ENCODE data around the gene CCDC33.
"Not testable (repeated sequence)": the region's sequence is repeated elsewhere in the genome, so short reads cannot be mapped to it uniquely, and the experiment has no call there.

Gene CCDC33

DNA sequence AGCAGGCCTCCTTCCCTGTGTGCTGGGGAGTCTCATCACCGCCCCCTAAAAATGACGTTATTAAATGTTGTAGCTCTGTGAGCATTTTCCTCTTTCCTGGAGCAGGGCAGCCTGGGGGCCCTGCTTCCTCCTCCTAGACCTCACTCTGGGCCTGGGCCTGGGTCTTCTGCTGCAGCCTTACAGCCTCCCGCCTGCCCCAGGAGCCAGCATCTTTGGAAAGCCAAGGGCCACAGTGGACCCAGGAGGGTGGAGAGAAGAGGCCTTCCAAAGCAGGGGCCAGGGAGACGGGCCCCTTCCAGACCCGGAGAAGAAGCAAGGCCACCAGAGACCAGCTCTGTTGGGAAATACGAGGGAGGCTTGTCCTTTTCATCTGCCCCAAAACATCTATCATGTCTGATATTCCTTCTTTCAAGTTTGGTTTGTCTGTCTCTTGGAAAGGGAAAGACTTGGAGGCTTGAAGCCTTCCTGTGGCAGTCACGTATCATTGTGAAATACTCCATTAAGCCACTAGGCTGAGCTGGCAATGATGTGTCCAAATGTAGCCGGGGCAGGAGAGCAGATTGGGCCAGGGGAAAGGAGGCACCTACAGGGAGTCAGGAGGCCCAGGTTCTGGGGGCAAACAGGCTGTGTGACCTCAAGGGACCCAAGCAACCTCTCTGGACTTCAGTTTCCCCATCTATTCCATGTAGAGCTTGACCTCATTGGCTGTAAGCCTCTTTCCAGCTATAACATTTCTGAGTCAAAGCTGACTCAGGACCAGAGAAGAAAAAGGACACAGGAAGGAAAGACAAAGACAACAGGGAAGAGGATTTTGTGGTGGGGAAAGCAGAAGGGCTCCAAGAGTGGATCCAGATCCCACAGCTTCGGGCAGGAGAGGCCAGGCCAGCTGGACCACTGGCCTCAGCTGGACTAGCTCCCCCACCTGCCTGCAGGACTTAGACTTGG is 100.2 kb downstream of the CCDC33 start:
- no peak for DNase-seq (ENCODE audit: low spot score)

DNA sequence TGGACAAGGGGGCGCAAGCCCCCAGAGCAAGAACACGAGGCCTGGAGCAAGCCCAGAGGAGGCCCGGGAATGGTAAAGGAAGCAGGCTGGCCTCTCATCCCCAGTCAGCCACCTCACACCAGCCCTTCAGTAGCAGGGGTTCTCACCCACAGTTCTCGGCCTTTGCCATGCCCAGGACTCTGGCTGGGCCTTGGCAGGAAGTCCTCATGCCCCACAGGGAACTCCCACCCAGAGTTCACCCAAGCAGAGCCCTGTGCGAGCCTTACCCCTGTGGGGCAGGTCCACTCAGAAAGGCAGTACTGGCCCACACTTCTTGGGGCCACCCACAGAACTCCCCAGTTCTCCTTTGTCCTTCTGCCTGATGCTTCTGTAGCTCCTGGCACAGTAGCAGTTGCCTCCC is 101.0 kb downstream of the CCDC33 start:
- no peak for DNase-seq (ENCODE audit: low spot score)

DNA sequence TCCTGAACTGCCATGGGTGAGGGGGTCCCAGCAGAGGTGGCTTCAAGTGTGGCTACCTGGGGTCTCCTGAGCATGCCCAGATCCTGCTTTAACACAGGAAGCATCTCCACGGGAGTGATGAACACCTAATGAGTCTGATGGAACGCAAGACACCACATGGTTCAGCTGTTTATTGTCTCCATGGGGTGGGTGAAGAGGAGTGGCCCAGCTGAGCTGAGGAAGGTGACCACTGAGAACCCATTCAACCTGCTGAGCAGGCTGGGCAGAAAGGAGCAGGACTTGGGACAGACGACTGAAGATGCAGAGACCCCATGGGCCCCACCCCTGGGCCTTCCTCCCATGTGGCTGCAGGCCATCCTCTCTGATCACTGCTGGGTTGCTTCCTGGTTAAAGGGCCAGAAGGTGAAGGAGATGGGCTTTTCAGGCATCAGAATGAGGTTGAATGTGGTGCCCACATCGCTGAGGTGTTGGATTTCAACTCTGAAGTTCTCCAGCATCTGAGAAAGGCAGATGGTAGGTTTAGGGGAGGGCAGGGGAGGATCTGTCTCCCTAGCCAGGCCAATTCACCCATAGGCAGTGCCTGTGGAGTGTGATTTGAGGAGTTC is 101.6 kb downstream of the CCDC33 start:
- no peak for DNase-seq (ENCODE audit: low spot score)

DNA sequence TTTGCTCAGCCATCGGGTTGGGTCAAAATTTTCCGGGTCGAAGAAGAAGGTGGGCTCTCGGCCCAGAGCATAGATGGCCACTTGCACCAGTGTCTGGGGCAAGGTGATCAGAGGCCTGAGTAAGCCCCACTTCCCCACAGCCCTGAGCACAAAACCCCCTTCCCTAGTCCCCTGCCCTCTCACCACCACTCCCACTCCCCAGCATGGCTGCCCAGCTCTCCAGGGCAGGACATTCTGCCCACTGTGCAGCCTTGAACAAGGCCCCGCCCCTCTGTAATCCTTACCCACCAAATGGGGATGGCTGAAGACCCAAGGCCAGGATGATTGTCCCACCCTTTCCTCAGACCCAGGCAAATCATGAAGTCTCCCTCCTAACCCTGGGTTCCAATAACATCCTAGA is 102.5 kb downstream of the CCDC33 start:
- no peak for DNase-seq (ENCODE audit: low spot score)

DNA sequence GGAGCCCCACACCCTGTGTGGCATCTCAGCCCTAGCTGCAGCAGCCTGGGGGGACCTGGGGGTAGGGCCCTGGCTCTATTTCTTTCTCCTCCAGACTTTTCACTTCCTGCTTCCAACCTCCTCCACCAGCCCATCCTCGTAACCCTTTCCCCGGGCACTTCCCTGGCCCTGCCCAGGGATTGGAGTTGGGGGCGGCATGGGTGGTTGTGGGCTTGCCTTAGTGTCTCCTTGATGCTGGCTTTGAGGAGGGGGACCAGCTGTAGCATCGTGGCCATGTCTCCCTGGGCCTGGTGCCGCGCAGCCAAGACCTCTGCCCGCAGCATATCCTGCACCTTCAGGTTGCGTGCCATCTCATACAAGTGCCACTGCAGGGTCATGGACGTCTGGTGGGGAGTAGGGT is 103.2 kb downstream of the CCDC33 start:
- no peak for DNase-seq (ENCODE audit: low spot score)

DNA sequence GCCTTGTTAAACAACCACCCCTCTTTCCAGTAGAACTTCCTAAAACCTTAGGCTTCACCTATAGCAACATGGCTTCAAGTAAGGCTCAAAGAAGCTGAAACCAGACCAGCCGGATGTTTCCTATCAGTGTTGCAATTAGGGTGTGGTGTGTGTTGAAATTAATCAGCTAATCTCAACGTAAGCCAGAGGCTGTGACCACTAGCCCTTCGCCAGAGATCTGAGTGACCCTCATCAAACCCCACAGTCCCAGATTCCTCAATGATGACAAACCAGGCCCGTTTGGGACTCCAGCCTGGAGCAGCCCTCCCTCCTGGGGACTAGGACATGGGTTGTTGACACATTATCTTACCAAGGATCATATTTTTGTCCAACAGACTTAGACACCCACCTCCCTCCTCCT is 104.0 kb downstream of the CCDC33 start:
- no peak for DNase-seq (ENCODE audit: low spot score)

DNA sequence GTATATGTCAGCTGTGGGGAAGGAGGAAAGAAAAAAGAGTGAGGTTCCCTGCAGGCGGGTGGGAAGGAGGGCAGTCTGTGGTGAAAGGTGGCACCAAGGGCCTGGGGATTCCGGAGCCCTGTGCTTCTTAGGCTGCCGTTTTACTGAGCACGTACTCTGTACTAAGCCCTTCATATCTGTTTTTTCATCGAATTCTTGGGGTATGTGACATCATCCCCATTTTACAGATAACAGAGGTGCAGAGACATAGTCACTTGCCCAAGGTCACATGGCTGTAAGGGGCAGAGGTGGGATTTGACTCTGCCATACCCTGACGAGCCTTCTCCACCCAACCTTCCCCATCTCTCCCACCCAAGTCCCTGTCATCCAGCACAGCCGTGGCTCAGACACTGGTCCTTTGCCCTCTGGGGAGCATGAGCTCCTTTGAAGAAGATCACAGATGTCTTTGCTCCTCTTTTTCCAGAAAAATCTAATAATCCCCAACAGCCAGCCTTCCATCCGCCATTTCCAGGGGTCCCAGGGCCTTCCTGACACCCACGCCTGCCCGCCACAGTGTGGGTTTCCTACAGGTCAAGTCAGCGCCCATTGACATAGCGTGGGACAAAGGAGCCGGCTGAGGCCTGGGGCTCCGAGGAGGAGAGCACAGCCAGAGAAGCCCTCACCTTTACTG is 107.1 kb downstream of the CCDC33 start:
- no peak for DNase-seq (ENCODE audit: low spot score)

DNA sequence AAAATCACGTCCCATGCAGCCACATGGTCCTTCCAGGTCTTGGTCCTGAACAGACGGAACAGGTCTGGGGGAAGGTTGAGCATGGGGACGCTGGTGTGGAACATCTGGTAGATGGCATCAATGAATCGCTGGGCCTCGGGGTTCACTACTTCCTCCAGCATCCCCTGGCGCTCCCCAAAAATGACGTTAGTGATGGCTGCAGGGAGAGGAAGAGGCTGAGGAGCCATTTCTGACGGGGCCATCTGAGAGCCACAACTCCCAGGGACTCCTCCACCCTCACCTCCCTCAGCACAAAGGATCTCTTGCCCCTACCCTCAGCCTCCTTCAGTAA is 107.6 kb downstream of the CCDC33 start:
- no peak for DNase-seq (ENCODE audit: low spot score)

DNA sequence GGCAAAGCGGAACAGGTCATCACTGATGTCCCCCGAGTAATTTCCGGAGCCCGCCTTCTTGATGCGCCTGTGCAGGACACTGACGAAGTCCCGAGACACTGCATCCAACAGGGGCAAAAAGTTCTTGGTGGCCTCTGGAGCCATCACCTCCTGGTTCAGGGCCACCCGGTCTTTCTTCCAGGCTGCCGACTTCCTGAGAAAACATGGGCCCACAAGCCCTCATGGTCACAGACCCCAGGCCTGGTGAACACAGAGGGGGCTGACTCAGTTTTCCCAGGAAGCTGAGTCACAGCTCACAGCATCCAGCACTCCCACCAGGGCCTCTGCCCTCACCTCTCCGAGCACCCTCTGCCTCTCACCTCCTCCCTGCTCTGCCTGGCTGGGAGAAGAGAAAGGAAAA is 108.9 kb downstream of the CCDC33 start:
- no peak for DNase-seq (ENCODE audit: low spot score)

DNA sequence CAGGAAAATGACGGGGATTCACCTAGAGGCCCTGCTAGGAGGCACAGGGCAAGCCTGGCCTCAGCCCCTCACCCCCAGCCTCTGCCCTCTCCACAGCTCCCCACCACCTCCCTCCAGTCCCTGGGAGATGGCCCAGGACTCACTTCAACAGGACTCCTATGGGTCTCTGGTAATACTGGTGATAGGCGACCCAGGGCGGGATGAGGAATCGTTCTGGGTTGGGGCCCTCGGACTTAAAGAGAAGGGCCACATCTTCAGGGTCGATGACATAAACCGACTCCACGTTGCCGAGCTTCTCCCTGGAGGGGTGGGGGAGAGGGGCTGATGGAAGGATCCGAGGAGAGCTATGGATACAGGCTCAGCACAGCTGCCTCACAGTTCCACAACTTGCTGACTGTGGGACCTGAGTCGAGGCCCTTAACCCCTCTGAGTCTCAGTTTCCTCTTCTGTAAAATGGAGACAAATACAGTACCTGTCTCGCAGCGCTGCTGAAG is 111.7 kb downstream of the CCDC33 start:
- no peak for DNase-seq (ENCODE audit: low spot score)

DNA sequence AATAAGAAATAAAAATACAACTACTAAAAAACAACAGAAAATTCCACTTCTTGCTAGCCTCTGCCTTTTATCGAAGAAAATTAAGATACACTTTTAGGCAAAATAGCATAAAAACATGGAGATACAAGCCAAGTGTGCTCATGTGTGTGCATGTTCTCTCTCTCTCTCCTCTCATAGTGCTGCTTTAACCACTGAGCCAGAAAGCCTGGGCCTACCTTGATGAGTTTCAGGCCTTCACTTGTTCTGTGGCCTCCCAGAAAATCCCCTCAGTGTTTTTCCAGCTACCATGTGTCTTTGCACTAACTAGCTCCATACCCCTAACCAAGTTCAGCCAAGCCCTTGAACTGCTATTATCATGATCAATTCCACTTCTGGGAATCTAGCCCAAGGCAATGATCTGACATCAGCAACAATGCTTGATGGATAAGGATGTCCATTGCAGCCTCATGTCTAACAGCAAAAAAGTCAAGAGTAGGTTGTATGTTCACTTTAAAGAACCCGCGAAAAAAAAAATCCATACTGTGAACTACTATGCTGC is 113.2 kb downstream of the CCDC33 start:
- no peak for DNase-seq (ENCODE audit: low spot score)

DNA sequence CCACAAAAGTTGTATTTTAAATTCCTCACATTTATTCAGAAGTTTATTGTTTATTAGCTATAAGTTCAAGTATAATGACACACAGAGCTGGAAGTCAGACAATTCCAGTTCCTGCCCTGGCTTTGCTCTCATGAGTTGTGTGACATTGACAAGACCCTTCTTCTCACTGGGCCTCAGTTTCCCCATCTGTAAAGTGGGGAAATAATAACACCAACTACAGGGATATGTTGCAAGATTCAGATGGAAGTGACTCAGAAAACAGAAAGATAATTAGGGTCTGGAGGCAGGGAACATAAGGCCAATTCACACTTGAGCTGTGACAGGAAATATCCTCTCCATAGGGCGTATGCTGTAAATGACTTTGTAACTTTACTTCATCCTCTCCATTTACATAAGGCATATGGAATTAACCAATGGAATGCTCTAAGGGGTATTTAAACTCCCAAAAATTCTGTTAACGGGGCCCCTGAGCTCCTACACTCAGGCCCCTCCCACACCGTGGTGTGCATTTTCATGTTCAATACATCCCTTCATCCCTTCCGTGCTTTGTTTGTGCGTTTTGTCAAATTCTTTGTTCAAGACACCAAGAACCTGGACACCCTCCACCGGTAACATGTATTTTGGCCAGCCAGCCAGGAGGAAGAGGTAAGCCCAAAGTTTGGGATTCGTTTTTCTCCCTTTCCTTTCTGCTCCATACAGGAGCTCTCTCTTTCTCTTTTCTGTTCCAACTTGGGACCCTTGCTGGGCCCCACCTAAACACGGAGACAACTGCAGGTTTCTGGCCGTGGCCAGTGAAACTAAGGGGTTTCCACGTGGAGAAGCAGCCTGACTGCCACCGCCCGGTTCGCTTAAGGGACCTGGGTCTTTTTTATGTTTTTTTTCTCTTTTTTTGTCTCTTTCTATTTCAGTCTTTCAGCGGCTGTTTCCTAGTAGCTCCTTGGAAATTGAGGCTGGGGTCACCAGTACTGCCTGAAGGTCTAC is 114.5 kb downstream of the CCDC33 start:
- no peak for DNase-seq (ENCODE audit: low spot score)

DNA sequence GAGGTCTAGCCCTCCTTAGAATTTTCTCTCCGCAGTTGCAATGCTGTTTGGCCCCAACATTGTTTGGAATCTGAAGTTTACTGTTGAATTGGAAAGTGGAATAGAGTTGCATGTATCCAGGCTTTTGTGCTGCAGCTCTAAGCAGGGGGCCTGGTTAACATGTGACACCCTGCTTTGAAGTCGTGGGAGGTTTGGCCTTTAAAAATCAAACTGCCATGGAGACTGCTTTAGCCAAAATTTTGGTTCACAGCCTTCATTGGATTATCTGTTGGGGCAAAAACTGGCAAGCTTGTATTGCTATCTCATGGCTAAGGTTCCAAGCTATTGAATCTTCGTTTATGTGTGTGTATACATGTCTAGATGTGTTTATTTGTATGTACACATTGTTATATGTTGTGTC is 115.5 kb downstream of the CCDC33 start:
- no peak for DNase-seq (ENCODE audit: low spot score)

DNA sequence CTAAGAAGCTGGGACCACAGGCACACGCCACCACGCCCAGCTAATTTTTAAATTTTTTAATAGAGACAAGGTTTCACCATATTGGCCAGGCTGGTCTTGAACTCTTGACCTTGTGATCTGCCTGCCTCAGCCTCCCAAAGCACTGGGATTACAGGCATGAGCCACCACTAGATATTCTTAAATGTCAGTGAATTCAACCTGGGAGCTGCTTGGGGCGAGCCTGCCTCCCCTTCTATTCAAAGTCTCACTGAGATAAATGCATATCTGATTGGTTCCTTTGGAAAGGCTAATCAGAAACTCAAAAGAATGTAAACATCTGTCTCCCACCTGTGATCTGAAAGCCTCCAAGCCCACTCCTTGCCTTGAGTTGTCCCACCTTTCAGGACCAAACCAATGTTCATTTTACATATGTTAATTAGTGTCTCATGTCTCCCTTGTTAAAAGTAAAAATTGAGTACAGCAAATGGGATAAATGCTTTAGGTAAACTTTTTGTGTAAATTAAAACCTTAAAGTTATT is 116.3 kb downstream of the CCDC33 start:
- no peak for DNase-seq (ENCODE audit: low spot score)

DNA sequence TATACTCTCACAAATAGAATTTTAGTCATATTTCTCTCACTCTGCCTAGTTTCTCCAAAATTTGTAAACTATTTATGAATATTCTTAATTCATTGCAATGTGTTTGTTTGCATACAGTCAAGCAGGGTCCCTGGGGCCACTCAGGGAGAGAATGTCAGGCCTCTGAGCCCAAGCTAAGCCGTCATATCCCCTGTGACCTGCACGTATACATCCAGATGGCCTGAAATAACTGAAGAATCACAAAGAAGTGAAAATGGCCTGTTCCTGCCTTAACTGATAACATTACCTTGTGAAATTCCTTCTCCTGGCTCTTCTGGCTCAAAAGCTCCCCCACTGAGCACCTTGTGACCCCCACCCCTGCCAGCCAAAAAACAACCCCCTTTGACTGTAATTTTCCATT is 117.9 kb downstream of the CCDC33 start:
- DNase-seq (ENCODE audit: low spot score): not testable (repeated sequence)

DNA sequence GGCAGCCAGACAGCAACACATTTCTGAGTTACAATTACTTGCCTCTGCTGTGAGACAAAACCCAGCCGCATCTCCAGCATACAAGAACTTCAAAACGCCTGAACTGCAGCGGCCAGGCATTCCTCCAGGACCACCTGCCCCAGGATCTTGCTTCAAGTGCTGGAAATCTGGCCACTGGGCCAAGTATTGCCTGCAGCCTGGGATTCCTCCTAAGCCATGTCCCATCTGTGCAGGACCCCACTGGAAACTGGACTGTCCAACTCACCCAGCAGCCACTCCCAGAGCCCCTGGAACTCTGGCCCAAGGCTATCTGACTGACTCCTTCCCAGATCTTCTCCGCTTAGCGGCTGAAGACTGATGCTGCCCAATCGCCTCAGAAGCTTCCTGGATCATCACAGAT is 119.9 kb downstream of the CCDC33 start:
- DNase-seq (ENCODE audit: low spot score): not testable (repeated sequence)

DNA sequence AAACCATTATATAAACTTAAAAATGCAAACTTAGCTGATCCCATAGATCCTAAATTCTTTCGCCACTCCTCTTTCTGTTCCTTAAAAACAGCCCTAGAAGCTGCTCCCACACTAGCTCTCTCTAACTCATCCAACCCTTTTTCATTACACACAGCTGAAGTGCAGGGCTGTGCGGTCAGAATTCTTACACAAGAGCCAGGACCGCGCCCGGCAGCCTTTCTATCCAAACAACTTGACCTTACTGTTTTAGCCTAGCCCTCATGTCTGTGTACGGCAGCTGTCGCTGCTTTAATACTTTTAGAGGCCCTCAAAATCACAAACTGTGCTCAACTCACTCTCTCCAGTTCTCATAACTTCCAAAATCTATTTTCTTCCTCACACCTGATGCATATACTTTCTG is 121.4 kb downstream of the CCDC33 start:
- not testable (repeated sequence) for DNase-seq (ENCODE audit: low spot score)

DNA sequence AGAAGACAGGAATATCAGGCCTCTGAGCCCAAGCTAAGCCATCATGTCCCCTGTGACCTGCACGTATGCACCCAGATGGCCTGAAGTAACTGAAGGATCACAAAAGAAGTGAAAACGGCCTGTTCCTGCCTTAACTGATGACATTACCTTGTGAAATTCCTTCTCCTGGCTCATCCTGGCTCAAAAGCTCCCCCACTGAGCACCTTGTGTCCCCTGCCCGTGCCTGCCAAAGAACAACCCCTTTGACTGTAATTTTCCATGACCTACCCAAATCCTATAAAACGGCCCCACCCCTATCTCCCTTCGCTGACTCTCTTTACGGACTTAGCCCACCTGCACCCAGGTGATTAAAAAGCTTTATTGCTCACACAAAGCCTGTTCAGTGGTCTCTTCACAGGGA is 123.2 kb downstream of the CCDC33 start:
- DNase-seq (ENCODE audit: low spot score): not testable (repeated sequence)

DNA sequence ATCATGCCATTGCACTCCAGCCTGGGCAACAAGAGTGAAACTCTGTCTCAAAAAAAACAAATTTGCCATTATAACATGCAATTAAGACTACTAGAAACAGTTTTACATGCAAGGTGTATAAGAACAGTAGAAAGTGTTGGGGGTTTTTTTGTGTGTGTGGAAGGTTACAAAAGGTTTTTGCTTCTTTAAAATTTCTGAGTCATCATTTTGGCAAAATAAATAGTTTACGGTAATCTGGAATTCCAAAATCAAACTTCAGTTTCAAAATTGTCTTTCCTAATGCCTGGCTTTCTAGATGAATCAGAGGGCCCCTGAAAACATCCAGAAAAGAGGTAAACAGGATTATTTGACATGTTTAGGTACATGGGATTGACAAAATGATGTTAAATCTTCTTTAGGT is 124.7 kb downstream of the CCDC33 start:
- not testable (repeated sequence) for DNase-seq (ENCODE audit: low spot score)

DNA sequence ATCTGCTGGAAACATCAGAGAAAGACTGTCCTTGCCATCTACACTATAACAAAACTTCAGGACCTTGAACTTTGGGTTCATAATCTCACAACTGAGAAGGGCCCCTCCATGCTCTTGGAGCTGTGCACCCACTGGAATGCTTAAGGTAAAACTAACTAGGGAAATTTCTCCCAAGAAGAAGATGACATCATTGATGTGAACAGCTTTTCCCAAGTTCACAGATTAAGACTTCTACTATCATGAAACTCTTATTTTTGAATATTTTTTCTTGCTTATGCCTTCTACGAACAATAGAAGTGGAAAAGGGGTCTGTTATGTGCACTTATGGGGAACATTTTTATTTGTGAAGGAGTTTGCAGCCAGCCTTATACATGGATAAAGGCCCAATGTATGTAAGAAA is 126.4 kb downstream of the CCDC33 start:
- no peak for DNase-seq (ENCODE audit: low spot score)

DNA sequence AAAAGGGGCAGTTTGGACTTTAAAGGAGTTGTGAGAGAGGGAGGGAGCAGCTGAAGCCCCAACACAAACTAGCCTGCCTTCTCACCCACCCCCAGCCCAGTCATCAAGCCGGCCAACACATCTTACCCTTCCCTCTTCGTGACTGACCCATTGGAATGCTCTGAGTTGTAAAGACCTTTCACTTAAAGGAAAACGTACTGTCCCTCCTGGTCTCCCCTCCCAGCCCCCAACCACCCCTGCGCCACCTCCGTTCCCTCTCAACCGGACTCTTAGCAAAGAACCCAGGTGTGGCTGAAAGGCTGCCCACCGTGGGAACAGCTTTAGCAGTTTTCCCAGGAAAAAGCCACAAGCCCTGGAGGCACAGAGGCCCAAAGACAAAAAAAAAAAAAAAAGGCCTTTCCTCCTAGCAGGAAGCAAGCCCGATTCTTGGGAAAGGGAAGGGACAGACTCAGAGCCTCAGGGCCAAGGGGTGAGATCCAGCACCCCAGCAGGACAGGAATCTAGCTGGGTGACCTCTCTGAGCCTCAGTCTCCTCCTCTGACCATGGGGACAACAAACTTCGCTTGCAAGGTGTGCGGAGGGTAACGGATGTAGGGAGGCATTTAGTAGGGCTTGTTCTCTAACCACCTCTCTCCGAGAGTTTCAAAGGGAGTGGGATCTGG is 128.9 kb downstream of the CCDC33 start:
- DNase-seq (ENCODE audit: low spot score): no peak

Measured in COLO829 (cell line).